Fibroblast of mammary gland (primary cell): ENCODE measurements around the gene TMA7.

Experiments used
- DNase-seq: peaks from one replicate; pipeline ENCODE4 v3.0.0-alpha.2; 2010; ENCODE audit warnings: low read depth
- H3K4me3 ChIP-seq: 2 replicates; pipeline ENCODE4 v1.5.1; 2011; ENCODE audit warnings: low read depth, mild to moderate bottlenecking, low read length, moderate library complexity; ENCODE audit not compliant: control insufficient read depth
- CTCF ChIP-seq: conservative IDR thresholded peaks from 2 replicates; pipeline ENCODE4 v1.5.1; 2011; ENCODE audit warnings: low read depth, low read length, inconsistent platforms; ENCODE audit not compliant: control insufficient read depth, insufficient read depth

The TMA7 gene

GRCh38 chr3:48428088-48428571 is 11.9 kb upstream of the TMA7 start:
- no peak for DNase-seq
- TF ChIP-seq CTCF: no peak
- H3K4me3 ChIP-seq: peak overlapping the region; percentile 61

- peak overlapping the region; percentile 61 for H3K4me3 ChIP-seq
- DNase-seq: no peak
- TF ChIP-seq CTCF: no peak
Observed at GRCh38 chr3:48428572-48429316, 11.3 kb upstream of the TMA7 start.

GRCh38 chr3:48429317-48429959 is 10.6 kb upstream of the TMA7 start:
- no peak for DNase-seq
- peak overlapping the region; percentile 61 for H3K4me3 ChIP-seq
- TF ChIP-seq CTCF: no peak

GRCh38 chr3:48429960-48430707 is 9.9 kb upstream of the TMA7 start, which contains the start of gene PLXNB1:
Gene PLXNB1, minus strand, starts transcription at chr3:48430086. Its CDS starts 5,475 bp downstream, at chr3:48424611.
- peak within 1 kb of the TSS; percentile 61 for H3K4me3 ChIP-seq
- peak; percentile 62 for DNase-seq
- TF ChIP-seq CTCF: no peak

- TF ChIP-seq CTCF: no peak
- no peak for DNase-seq
- no peak overlapping the region for H3K4me3 ChIP-seq
Observed at GRCh38 chr3:48430708-48431101, 9.4 kb upstream of the TMA7 start.

GRCh38 chr3:48431224-48432029 is 8.6 kb upstream of the TMA7 start:
- no peak for DNase-seq
- TF ChIP-seq CTCF: no peak
- H3K4me3 ChIP-seq: no peak overlapping the region
